ENCODE data around the gene FAT2. TPM values are rescaled to one million over a fixed set of nuclear protein-coding genes. Genes with fewer than 3 reads are reported as not detected.
"Not testable (repeated sequence)": the region's sequence is repeated elsewhere in the genome, so short reads cannot be mapped to it uniquely, and the experiment has no call there.

The FAT2 gene
- total RNA-seq, 4 donors from 2014 or later = 0.13 to 5.6 (median 0.62) TPM; not detected in 1

- no peak for TF ChIP-seq POLR2A (IDR thresholded peaks at IDR 0.05)
- no peak for TF ChIP-seq CTCF (IDR thresholded peaks at IDR 0.05)
- no peak for TF ChIP-seq POLR2AphosphoS5 (IDR thresholded peaks at IDR 0.05)
- TF ChIP-seq EP300 (IDR thresholded peaks at IDR 0.05) = no peak
- Histone ChIP-seq H3K4me1 (no peaks in the 10 kb centered on the region), H3K27me3 (no peaks in the 10 kb centered on the region), H3K36me3 (no peaks in the 10 kb centered on the region), H3K27ac (no peak overlapping the region), H3K4me3 (no peak overlapping the region), H3K9me3 (no peaks in the 10 kb centered on the region)
- no peak for ATAC-seq
- WGBS, 2 donors (ENCODE audit: low coverage in 1 of 2) = 96% methylated on average over 3 of the region's 4 CpGs; no CpG with 5 or more reads in 1 of the 2 donors
Observed at GRCh38 chr5:151581347-151581746, 9.8 kb downstream of the FAT2 start.

- H3K9me3 ChIP-seq = no peaks in the 10 kb centered on the region
- no peaks in the 10 kb centered on the region for H3K27me3 ChIP-seq
- no peaks in the 10 kb centered on the region for H3K36me3 ChIP-seq
- H3K4me1 ChIP-seq = no peaks in the 10 kb centered on the region
- no peak for ATAC-seq
- TF ChIP-seq POLR2AphosphoS5 (IDR thresholded peaks at IDR 0.05) = no peak
- no peak for TF ChIP-seq CTCF (IDR thresholded peaks at IDR 0.05)
- no peak for TF ChIP-seq EP300 (IDR thresholded peaks at IDR 0.05)
- H3K4me3 ChIP-seq = no peak overlapping the region
- H3K27ac ChIP-seq = no peak overlapping the region
- WGBS, 2 donors (ENCODE audit: low coverage in 1 of 2) = 53% methylated on average over 3 of the region's 6 CpGs; no CpG with 5 or more reads in 1 of the 2 donors
Observed at GRCh38 chr5:151580858-151581257, 10.3 kb downstream of the FAT2 start.

GRCh38 chr5:151580239-151580638 is 10.9 kb downstream of the FAT2 start:
- no peaks in the 10 kb centered on the region for H3K36me3 ChIP-seq
- TF ChIP-seq CTCF (IDR thresholded peaks at IDR 0.05) = no peak
- no peak for TF ChIP-seq EP300 (IDR thresholded peaks at IDR 0.05)
- TF ChIP-seq POLR2A (IDR thresholded peaks at IDR 0.05) = no peak
- TF ChIP-seq POLR2AphosphoS5 (IDR thresholded peaks at IDR 0.05) = no peak
- no peaks in the 10 kb centered on the region for H3K4me1 ChIP-seq
- no peaks in the 10 kb centered on the region for H3K27me3 ChIP-seq
- H3K27ac ChIP-seq = no peak overlapping the region
- no peak for ATAC-seq
- 88 to 89% methylated on average over 7 to 9 of the region's 9 CpGs for WGBS, 2 donors (ENCODE audit: low coverage in 1 of 2)
- no peaks in the 10 kb centered on the region for H3K9me3 ChIP-seq
- H3K4me3 ChIP-seq = no peak overlapping the region

- not testable (repeated sequence) for H3K27ac ChIP-seq, ATAC-seq
- 87 to 89% methylated on average over 1 of the region's 1 CpG for WGBS, 2 donors (ENCODE audit: low coverage in 1 of 2)
Observed at GRCh38 chr5:151579146-151579545, 12.0 kb downstream of the FAT2 start.

GRCh38 chr5:151578326-151579025 is 12.7 kb downstream of the FAT2 start:
- TF ChIP-seq EP300 (IDR thresholded peaks at IDR 0.05) = no peak
- TF ChIP-seq POLR2A (IDR thresholded peaks at IDR 0.05) = no peak
- TF ChIP-seq POLR2AphosphoS5 (IDR thresholded peaks at IDR 0.05) = no peak
- no peak for TF ChIP-seq CTCF (IDR thresholded peaks at IDR 0.05)
- no peak for ATAC-seq
- H3K27ac ChIP-seq = no peak overlapping the region
- H3K4me1 ChIP-seq = no peaks in the 10 kb centered on the region
- H3K9me3 ChIP-seq = no peaks in the 10 kb centered on the region
- 89 to 91% methylated on average over 5 to 6 of the region's 6 CpGs for WGBS, 2 donors (ENCODE audit: low coverage in 1 of 2)
- no peaks in the 10 kb centered on the region for H3K36me3 ChIP-seq
- H3K4me3 ChIP-seq = no peak overlapping the region
- H3K27me3 ChIP-seq = no peaks in the 10 kb centered on the region

More at GRCh38 chr5:151579146-151579545, 12.0 kb downstream of the FAT2 start:
- H3K4me3 ChIP-seq, H3K4me1 ChIP-seq, H3K27me3 ChIP-seq, H3K36me3 ChIP-seq, H3K9me3 ChIP-seq: not testable (repeated sequence)

Data from gastroesophageal sphincter (tissue), 4 donors.